DMS79 (cell line): Measurements from ENCODE around the gene ADAMTS14.
"Not testable (repeated sequence)": the region's sequence is repeated elsewhere in the genome, so short reads cannot be mapped to it uniquely, and the experiment has no call there.

Experiments used
- DNase-seq: peaks from one replicate; lab custom pipeline; 2025; lab: John Stamatoyannopoulos, UW

Gene ADAMTS14

GRCh38 chr10:70672165-70673042 lies at the start of gene ADAMTS14:
Gene ADAMTS14, plus strand, starts transcription at chr10:70672506. Its CDS starts 297 bp downstream, at chr10:70672803.
- DNase-seq = no peak

- no peak for DNase-seq
Observed at GRCh38 chr10:70622541-70622940, 49.8 kb upstream of the ADAMTS14 start.

GRCh38 chr10:70622981-70623844 lies 49.1 kb upstream of the ADAMTS14 start:
- DNase-seq = no peak

GRCh38 chr10:70626056-70626455 lies 46.2 kb upstream of the ADAMTS14 start:
- DNase-seq = no peak

GRCh38 chr10:70629338-70629737 lies 43.0 kb upstream of the ADAMTS14 start:
- no peak for DNase-seq

GRCh38 chr10:70631735-70632134 lies 40.6 kb upstream of the ADAMTS14 start:
- DNase-seq = not testable (repeated sequence)

GRCh38 chr10:70634011-70634410 lies 38.3 kb upstream of the ADAMTS14 start:
- no peak for DNase-seq

- not testable (repeated sequence) for DNase-seq
Observed at GRCh38 chr10:70634515-70634914, 37.8 kb upstream of the ADAMTS14 start.

- DNase-seq = not testable (repeated sequence)
Observed at GRCh38 chr10:70639640-70640383, 32.5 kb upstream of the ADAMTS14 start.

- DNase-seq = not testable (repeated sequence)
Observed at GRCh38 chr10:70643272-70643671, 29.0 kb upstream of the ADAMTS14 start.

GRCh38 chr10:70644959-70645358 lies 27.3 kb upstream of the ADAMTS14 start:
- not testable (repeated sequence) for DNase-seq

GRCh38 chr10:70647086-70647485 lies 25.2 kb upstream of the ADAMTS14 start:
- DNase-seq = no peak

- DNase-seq = no peak
Observed at GRCh38 chr10:70648427-70648826, 23.9 kb upstream of the ADAMTS14 start.

GRCh38 chr10:70649526-70649925 lies 22.8 kb upstream of the ADAMTS14 start:
- DNase-seq = no peak

GRCh38 chr10:70650104-70650503 lies 22.2 kb upstream of the ADAMTS14 start:
- DNase-seq = no peak

GRCh38 chr10:70650718-70651117 lies 21.6 kb upstream of the ADAMTS14 start:
- DNase-seq = no peak

GRCh38 chr10:70651661-70652060 lies 20.6 kb upstream of the ADAMTS14 start:
- DNase-seq = no peak

- no peak for DNase-seq
Observed at GRCh38 chr10:70652761-70653657, 19.3 kb upstream of the ADAMTS14 start.

GRCh38 chr10:70655316-70655715 lies 17.0 kb upstream of the ADAMTS14 start:
- no peak for DNase-seq

GRCh38 chr10:70656489-70656888 lies 15.8 kb upstream of the ADAMTS14 start:
- DNase-seq = no peak

GRCh38 chr10:70657041-70657440 lies 15.3 kb upstream of the ADAMTS14 start:
- no peak for DNase-seq
